ENCODE measurements around the gene ABCF3.
"Not testable (repeated sequence)": the region's sequence is repeated elsewhere in the genome, so short reads cannot be mapped to it uniquely, and the experiment has no call there.

Gene ABCF3

GRCh38 chr3:184156522-184156955 lies 29.5 kb upstream of the ABCF3 start:
- Mint-ChIP-seq H3K4me1 (ENCODE audit: low read depth) (peaks cover 55% of the 10 kb centered on the region), H3K36me3 (ENCODE audit: low read depth) (peaks cover 25% of the 10 kb centered on the region), H3K4me3 (peak overlapping the region; percentile 96), H3K27me3 (no peaks in the 10 kb centered on the region), H3K27ac (peak overlapping the region; percentile 87), H3K9me3 (no peaks in the 10 kb centered on the region)
- intact Hi-C loops (cut with micrococcal nuclease), result no loop called here

- peaks cover 31% of the 10 kb centered on the region for H3K36me3 Mint-ChIP-seq (ENCODE audit: low read depth)
- intact Hi-C loops (cut with micrococcal nuclease), result no loop called here
- peaks cover 56% of the 10 kb centered on the region for H3K4me1 Mint-ChIP-seq (ENCODE audit: low read depth)
- peak overlapping the region; percentile 87 for H3K27ac Mint-ChIP-seq
- H3K9me3 Mint-ChIP-seq, result no peaks in the 10 kb centered on the region
- peak overlapping the region; percentile 96 for H3K4me3 Mint-ChIP-seq
- no peaks in the 10 kb centered on the region for H3K27me3 Mint-ChIP-seq
Measured at GRCh38 chr3:184157206-184157605, 28.8 kb upstream of the ABCF3 start.

GRCh38 chr3:184158404-184158803 lies 27.6 kb upstream of the ABCF3 start:
- intact Hi-C loops (cut with micrococcal nuclease), result no loop called here
- H3K36me3 Mint-ChIP-seq (ENCODE audit: low read depth), result peaks cover 43% of the 10 kb centered on the region
- no peaks in the 10 kb centered on the region for H3K9me3 Mint-ChIP-seq
- H3K4me3 Mint-ChIP-seq, result peak overlapping the region; percentile 17
- peaks cover 56% of the 10 kb centered on the region for H3K4me1 Mint-ChIP-seq (ENCODE audit: low read depth)
- peak overlapping the region; percentile 48 for H3K27ac Mint-ChIP-seq
- no peaks in the 10 kb centered on the region for H3K27me3 Mint-ChIP-seq

- Mint-ChIP-seq H3K9me3 (no peaks in the 10 kb centered on the region), H3K4me1 (ENCODE audit: low read depth) (peaks cover 56% of the 10 kb centered on the region), H3K4me3 (no peak overlapping the region), H3K27ac (no peak overlapping the region), H3K27me3 (no peaks in the 10 kb centered on the region), H3K36me3 (ENCODE audit: low read depth) (peaks cover 63% of the 10 kb centered on the region)
- intact Hi-C loops (cut with micrococcal nuclease), result no loop called here
Measured at GRCh38 chr3:184160456-184160855, 25.5 kb upstream of the ABCF3 start.

GRCh38 chr3:184162571-184163070 lies 23.4 kb upstream of the ABCF3 start:
- H3K4me3 Mint-ChIP-seq; H3K9me3 Mint-ChIP-seq; H3K27ac Mint-ChIP-seq; H3K27me3 Mint-ChIP-seq; intact Hi-C loops (cut with micrococcal nuclease): not testable (repeated sequence)
- peaks cover 38% of the 10 kb centered on the region for H3K4me1 Mint-ChIP-seq (ENCODE audit: low read depth)
- H3K36me3 Mint-ChIP-seq (ENCODE audit: low read depth), result peaks cover 75% of the 10 kb centered on the region

- H3K4me1 Mint-ChIP-seq (ENCODE audit: low read depth), result peaks cover 19% of the 10 kb centered on the region
- intact Hi-C loops (cut with micrococcal nuclease), result no loop called here
- no peak overlapping the region for H3K4me3 Mint-ChIP-seq
- peaks cover 97% of the 10 kb centered on the region for H3K36me3 Mint-ChIP-seq (ENCODE audit: low read depth)
- H3K9me3 Mint-ChIP-seq, result no peaks in the 10 kb centered on the region
- no peak overlapping the region for H3K27ac Mint-ChIP-seq
- H3K27me3 Mint-ChIP-seq, result no peaks in the 10 kb centered on the region
Measured at GRCh38 chr3:184164648-184165330, 21.2 kb upstream of the ABCF3 start.

- H3K4me1 Mint-ChIP-seq (ENCODE audit: low read depth), result peaks cover 12% of the 10 kb centered on the region
- H3K9me3 Mint-ChIP-seq, result no peaks in the 10 kb centered on the region
- H3K27ac Mint-ChIP-seq, result no peak overlapping the region
- intact Hi-C loops (cut with micrococcal nuclease), result no loop called here
- no peak overlapping the region for H3K4me3 Mint-ChIP-seq
- H3K36me3 Mint-ChIP-seq (ENCODE audit: low read depth), result peaks cover 99% of the 10 kb centered on the region
- H3K27me3 Mint-ChIP-seq, result no peaks in the 10 kb centered on the region
Measured at GRCh38 chr3:184165543-184165942, 20.5 kb upstream of the ABCF3 start.

GRCh38 chr3:184166671-184167070 lies 19.3 kb upstream of the ABCF3 start:
- H3K4me1 Mint-ChIP-seq (ENCODE audit: low read depth), result peaks cover 11% of the 10 kb centered on the region
- H3K36me3 Mint-ChIP-seq (ENCODE audit: low read depth), result peaks cover 99% of the 10 kb centered on the region
- H3K9me3 Mint-ChIP-seq, result no peaks in the 10 kb centered on the region
- H3K27me3 Mint-ChIP-seq, result no peaks in the 10 kb centered on the region
- intact Hi-C loops (cut with micrococcal nuclease), result no loop called here
- no peak overlapping the region for H3K4me3 Mint-ChIP-seq
- H3K27ac Mint-ChIP-seq, result no peak overlapping the region

GRCh38 chr3:184167786-184168185 lies 18.2 kb upstream of the ABCF3 start:
- Mint-ChIP-seq H3K27me3 (no peaks in the 10 kb centered on the region), H3K4me3 (no peak overlapping the region), H3K9me3 (no peaks in the 10 kb centered on the region), H3K4me1 (ENCODE audit: low read depth) (peaks cover 13% of the 10 kb centered on the region), H3K36me3 (ENCODE audit: low read depth) (peaks cover 100% of the 10 kb centered on the region), H3K27ac (no peak overlapping the region)
- intact Hi-C loops (cut with micrococcal nuclease), result no loop called here

- H3K27me3 Mint-ChIP-seq, result no peaks in the 10 kb centered on the region
- no peak overlapping the region for H3K27ac Mint-ChIP-seq
- peaks cover 97% of the 10 kb centered on the region for H3K36me3 Mint-ChIP-seq (ENCODE audit: low read depth)
- H3K4me3 Mint-ChIP-seq, result no peak overlapping the region
- no peaks in the 10 kb centered on the region for H3K9me3 Mint-ChIP-seq
- intact Hi-C loops (cut with micrococcal nuclease), result no loop called here
- H3K4me1 Mint-ChIP-seq (ENCODE audit: low read depth), result peaks cover 13% of the 10 kb centered on the region
Measured at GRCh38 chr3:184168363-184169120, 17.5 kb upstream of the ABCF3 start.

GRCh38 chr3:184169896-184170875 lies 15.8 kb upstream of the ABCF3 start:
- H3K4me3 Mint-ChIP-seq, result no peak overlapping the region
- no peak overlapping the region for H3K27ac Mint-ChIP-seq
- intact Hi-C loops (cut with micrococcal nuclease), result no loop called here
- no peaks in the 10 kb centered on the region for H3K9me3 Mint-ChIP-seq
- no peaks in the 10 kb centered on the region for H3K27me3 Mint-ChIP-seq
- H3K4me1 Mint-ChIP-seq (ENCODE audit: low read depth), result peaks cover 17% of the 10 kb centered on the region
- H3K36me3 Mint-ChIP-seq (ENCODE audit: low read depth), result peaks cover 84% of the 10 kb centered on the region

GRCh38 chr3:184171562-184171961 lies 14.4 kb upstream of the ABCF3 start:
- Mint-ChIP-seq H3K27ac (no peak overlapping the region), H3K27me3 (no peaks in the 10 kb centered on the region), H3K4me1 (ENCODE audit: low read depth) (peaks cover 21% of the 10 kb centered on the region), H3K36me3 (ENCODE audit: low read depth) (peaks cover 84% of the 10 kb centered on the region), H3K9me3 (no peaks in the 10 kb centered on the region), H3K4me3 (no peak overlapping the region)
- intact Hi-C loops (cut with micrococcal nuclease), result no loop called here

- peaks cover 84% of the 10 kb centered on the region for H3K36me3 Mint-ChIP-seq (ENCODE audit: low read depth)
- no peaks in the 10 kb centered on the region for H3K9me3 Mint-ChIP-seq
- H3K4me3 Mint-ChIP-seq, result no peak overlapping the region
- no peak overlapping the region for H3K27ac Mint-ChIP-seq
- intact Hi-C loops (cut with micrococcal nuclease), result no loop called here
- no peaks in the 10 kb centered on the region for H3K27me3 Mint-ChIP-seq
- peaks cover 34% of the 10 kb centered on the region for H3K4me1 Mint-ChIP-seq (ENCODE audit: low read depth)
Measured at GRCh38 chr3:184172681-184173373, 13.2 kb upstream of the ABCF3 start.

Data from dendritic cell treated with granulocyte-macrophage colony-stimulating factor and Interleukin-4, amounts not matched to agents 40 ng/mL and 50 ng/mL, for 4 days (primary cell).